Pulmonary artery endothelial cell (primary cell): ENCODE results near the gene MLC1. TPM values are rescaled to one million over a fixed set of nuclear protein-coding genes. Genes with fewer than 3 reads are reported as not detected.

Source experiments
- DNase-seq: peaks from one replicate; pipeline ENCODE4 v3.0.0-alpha.2; 2011; ENCODE audit warnings: low read depth, low spot score
- total RNA-seq: library from RNA; depleted of rRNA; stranded (reverse); fragments of >200 nt; gene quantifications from 2 replicates; pipeline ENCODE4 v1.2.3, GENCODE V29; 2014

Gene MLC1
- total RNA-seq, 1 donor from 2014 or later: not detected

GRCh38 chr22:50039669-50040443, 45.4 kb downstream of the MLC1 start:
- no peak for DNase-seq

GRCh38 chr22:50035976-50036724, 49.1 kb downstream of the MLC1 start:
- no peak for DNase-seq

DNA sequence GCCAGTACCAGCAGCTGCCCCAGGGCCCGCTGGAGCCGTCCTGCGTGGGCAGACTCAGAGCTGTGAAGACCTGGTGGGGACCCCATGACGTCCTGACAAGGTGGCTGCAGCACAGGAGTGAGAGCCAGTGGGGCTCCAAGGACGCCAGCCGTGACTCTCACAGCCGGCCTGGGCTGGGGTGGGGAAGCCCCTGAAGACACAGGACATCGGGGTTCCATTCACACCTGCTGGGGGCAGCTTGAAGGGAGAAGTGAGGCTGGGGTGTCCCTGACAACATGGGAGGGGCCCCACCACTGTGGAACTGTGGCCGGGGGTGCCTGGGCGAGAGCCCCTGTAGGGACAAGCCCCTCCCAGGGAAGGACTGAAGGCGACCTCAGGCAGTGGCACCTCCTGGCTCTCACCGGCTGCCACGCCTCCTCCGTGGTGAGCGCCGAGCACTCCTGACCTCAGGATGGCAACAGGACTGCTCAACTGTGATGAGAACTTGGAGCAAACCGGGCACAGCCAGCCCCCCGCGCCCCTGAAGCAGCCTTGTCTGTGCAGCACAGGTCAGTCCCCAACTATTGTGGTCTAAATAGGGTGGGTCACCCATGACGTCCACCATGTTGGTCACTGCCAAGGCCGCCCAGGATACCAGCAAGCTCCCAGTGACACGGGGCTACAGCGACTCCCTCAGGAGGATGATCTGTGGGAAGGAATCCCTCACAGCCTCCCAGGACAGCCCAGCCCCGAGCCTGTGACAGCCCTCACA, 49.9 kb downstream of the MLC1 start:
- no peak for DNase-seq

DNA sequence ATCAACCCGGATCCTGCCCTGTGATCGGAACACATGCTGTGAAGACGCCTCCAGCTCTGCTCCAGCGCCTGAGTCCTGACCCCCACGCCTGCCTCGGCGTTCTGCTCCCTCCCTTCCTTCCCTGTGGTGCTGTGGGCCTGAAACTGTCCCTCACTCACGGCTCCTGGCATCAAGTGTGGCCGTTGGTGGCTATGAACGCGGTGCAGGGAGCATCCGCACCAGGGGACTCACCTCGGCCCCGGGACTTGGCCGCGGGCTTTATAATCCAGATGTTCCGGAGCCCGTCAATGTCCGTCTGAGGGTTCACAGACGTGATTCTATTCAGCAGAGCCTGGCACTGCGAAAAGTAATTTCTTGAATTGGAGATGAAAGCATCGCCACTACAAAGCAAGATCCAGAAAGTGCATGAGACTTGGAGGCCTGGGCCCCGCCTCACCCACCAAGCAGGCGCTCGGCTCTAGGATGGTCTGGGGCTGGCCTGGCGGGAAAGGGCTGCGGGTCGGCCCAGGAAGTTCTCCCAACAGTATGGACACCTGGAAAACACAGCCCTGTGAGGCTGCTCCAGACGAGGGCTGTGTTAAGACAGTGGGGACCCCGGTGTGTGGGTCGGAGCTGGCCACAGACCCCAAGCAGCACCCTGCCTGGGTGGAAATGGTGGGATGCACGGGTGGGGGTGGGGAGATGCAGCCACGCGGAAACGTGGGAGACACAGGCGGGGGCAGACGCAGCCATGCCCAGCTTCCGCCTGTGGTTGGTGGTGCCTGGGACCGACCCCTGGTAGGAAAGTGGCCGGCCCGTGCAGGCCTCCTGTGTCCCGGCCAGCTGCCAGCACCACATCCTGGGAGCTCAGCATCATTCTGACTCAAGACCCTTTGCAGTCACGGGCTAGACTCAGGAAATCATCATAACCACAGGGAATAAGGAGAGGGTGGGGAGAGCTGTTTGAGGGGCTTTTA, 50.8 kb downstream of the MLC1 start:
- no peak for DNase-seq

GRCh38 chr22:50032941-50033601, 52.2 kb downstream of the MLC1 start:
- no peak for DNase-seq

- no peak for DNase-seq
Measured at GRCh38 chr22:50032109-50032871, 52.9 kb downstream of the MLC1 start.

DNA sequence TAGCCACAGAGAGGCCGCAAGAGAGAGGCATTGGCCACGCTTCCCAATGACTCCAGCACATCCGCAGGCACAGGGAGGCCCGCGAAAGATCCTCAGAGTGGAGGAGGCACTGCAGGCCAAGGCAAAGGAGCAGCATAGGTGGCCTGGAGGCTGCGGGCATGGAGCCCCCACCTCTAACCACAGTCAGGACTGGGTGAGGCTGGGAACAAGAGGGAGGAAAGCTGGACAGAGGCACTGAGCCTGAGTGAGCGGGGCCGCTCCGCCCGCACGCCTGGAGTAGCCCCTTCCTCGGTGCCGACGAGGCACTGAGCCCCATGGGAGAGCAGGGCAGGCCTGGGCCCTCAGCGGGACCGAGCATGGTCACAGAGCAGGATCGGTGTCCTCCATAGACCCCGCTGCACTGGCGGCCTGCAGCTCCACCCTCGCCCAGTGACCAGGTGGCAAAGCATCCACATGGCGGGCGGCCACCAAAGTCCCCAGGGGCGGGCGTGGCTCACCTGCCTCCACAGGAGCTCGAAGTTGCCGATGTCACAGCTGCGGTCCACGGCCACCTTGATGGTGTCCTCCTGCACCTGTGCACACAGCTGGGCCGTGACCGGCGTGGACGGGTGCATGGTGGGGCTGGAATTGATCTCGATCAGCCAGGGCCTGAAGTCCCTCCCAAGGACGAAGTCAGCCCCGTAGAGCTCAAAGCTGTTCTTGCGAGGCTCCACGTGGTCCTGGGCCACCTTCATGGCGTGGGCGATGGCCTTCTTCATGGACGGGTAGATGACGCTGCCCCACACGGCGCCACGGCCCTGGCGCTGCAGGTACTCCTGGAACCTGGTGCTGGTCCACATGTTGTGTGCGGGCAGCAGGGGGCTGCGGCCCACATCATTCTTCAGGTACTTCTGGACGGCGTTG, 53.8 kb downstream of the MLC1 start:
- DNase-seq: no peak

GRCh38 chr22:50030297-50031188, 54.7 kb downstream of the MLC1 start:
- DNase-seq: peak; percentile 10

DNA sequence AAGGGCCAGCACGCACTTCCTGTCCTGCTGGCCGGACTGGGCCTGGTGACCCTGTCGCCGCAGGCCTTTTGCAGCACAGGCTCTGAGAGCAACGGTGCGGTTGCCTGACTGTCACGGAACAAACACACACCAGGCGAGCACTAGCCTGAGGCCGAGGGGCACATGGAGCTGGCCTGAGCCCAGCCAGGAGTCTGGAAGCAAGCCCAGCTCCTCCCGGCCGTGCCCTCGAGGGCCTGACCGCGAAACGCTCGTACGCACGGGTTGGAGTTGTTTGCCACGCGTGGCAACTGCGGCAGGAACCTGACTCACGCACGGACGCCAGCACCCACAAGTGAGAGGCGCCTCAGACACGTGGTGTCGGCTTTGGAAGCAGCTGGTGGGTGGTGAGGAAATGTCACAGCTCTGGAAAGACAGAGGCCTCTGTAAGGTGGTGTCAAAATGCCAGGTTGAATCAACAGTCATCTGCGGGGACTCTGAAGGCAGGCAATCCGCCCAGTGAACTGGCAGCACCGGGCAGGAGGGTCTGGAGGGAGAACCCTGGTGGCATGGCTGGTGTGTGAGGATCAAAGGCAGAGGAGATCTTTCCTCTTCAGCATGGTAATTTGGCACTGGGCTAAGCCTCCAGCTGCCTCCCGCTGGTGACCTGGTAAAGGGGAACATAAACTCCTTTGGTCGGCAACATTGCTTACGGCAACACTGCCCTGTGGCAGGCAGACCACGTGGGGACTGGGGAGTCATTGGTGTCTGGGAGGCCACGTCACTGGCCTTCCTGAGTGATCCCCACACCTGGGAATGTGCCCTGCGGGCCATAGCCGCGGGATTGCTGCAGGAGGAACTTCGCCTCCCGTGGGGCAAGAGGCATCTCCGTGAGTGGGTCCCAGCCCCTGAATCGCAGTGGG, 57.3 kb downstream of the MLC1 start:
- DNase-seq: no peak

DNA sequence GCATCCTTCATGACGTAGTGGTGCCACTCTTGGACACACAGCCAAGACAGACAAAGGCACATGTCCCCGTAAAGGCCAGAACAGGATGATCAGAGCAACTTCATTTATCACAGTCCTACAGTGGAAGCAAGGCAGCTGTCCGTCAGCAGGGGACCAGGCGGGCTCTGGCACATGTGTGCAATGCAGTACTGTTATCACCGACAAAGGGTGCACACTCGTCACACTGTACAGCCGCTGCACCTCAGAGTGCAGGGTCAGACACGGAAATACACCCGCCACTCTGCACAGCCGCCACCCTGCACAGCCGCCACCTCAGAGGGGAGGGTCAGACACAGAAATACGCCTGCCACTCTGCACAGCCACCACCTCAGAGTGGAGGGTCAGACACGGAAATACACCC, 59.2 kb downstream of the MLC1 start:
- DNase-seq: no peak

DNA sequence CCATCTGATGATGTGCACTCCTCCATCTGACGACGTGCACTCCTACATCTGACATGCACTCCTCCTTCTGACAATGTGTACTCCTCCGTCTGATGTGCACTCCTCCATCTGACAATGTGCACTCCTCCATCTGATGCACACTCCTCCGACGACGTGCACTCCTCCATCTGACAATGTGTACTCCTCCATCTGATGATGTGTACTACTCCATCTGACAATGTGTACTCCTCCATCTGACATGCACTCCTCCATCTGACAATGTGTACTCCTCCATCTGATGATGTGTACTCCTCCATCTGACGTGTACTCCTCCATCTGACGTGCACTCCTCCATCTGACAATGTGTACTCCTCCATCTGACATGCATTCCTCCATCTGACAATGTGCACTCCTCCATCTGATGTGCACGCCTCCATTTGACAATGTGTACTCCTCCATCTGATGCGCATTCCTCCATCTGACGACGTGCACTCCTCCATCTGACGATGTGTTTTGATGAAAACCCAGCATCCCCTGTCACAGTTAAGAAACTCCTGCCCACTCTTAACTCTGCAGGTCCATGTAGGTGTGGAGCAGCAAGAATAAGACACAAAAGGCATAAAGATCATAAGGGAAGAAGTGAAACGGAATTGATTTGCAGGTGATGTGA, 62.9 kb downstream of the MLC1 start:
- no peak for DNase-seq

DNA sequence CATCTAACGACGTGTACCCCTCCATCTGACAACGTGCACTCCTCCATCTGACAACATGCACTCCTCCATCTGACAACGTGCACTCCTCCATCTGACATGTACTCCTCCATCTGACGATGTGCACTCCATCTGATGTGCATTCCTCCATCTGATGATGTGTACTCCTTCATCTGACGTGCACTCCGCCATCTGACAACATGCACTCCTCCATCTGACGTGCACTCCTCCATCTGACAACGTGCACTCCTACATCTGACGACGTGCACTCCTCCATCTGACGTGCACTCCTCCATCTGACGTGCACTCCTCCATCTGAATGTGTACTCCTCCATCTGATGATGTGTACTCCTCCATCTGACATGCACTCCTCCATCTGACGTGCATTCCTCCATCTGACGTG, 64.6 kb downstream of the MLC1 start:
- DNase-seq: no peak

- no peak for DNase-seq
Measured at GRCh38 chr22:50019316-50019715, 65.9 kb downstream of the MLC1 start.

GRCh38 chr22:50018608-50019285, 66.5 kb downstream of the MLC1 start:
- DNase-seq: no peak

GRCh38 chr22:50017701-50018224, 67.5 kb downstream of the MLC1 start:
- DNase-seq: no peak
